ENCODE measurements around the gene DDX17.

GRCh38 chr22:38450234-38450797 lies 55.8 kb downstream of the DDX17 start:
- TF ChIP-seq CTCF (IDR thresholded peaks at IDR 0.05) (no peak), FOXP4 (CRISPR knock-in tag; IDR thresholded peaks at IDR 0.05) (no peak), IRF2 (CRISPR knock-in tag; IDR thresholded peaks at IDR 0.05; ENCODE audit: borderline replicate concordance, low read depth) (no peak), ZBTB43 (CRISPR knock-in tag; IDR thresholded peaks at IDR 0.05) (no peak), SP1 (CRISPR knock-in tag; conservative IDR thresholded peaks at IDR 0.05) (no peak), FOXJ3 (CRISPR knock-in tag; IDR thresholded peaks at IDR 0.05; ENCODE audit: borderline replicate concordance) (no peak), ATF3 (CRISPR knock-in tag; conservative IDR thresholded peaks at IDR 0.05) (no peak), E2F1 (CRISPR knock-in tag; IDR thresholded peaks at IDR 0.05) (no peak), NR3C1 (CRISPR knock-in tag; conservative IDR thresholded peaks at IDR 0.05; ENCODE audit: low read depth) (no peak)

All from WTC11 (cell line).